HG02798 (cell line): Measurements from ENCODE around the gene GRIFIN.
"Not testable (repeated sequence)": the region's sequence is repeated elsewhere in the genome, so short reads cannot be mapped to it uniquely, and the experiment has no call there.

ENCODE experiments used
- ATAC-seq: cut with Tn5 transposase; IDR thresholded peaks from one replicate; pipeline ENCODE4 v1.9.1; 2021; ENCODE audit warnings: mild to moderate bottlenecking; ENCODE audit not compliant: unreplicated experiment, poor library complexity

The GRIFIN gene

GRCh38 chr7:2465928-2466327 lies 10.3 kb downstream of the GRIFIN start:
- ATAC-seq: no peak

GRCh38 chr7:2462731-2463130 lies 13.5 kb downstream of the GRIFIN start:
- ATAC-seq: no peak

- no peak for ATAC-seq
Measured at GRCh38 chr7:2461268-2462026, 14.8 kb downstream of the GRIFIN start.

GRCh38 chr7:2460641-2461040 lies 15.6 kb downstream of the GRIFIN start:
- no peak for ATAC-seq

GRCh38 chr7:2460188-2460587 lies 16.0 kb downstream of the GRIFIN start:
- no peak for ATAC-seq

- no peak for ATAC-seq
Measured at GRCh38 chr7:2459674-2460073, 16.5 kb downstream of the GRIFIN start.

- ATAC-seq: not testable (repeated sequence)
Measured at GRCh38 chr7:2453849-2454248, 22.3 kb downstream of the GRIFIN start.

- no peak for ATAC-seq
Measured at GRCh38 chr7:2452643-2453270, 23.4 kb downstream of the GRIFIN start.

- ATAC-seq: peak; percentile 33
Measured at GRCh38 chr7:2452074-2452507, 24.1 kb downstream of the GRIFIN start.

GRCh38 chr7:2451171-2452073 lies 24.8 kb downstream of the GRIFIN start:
- peak; percentile 86 for ATAC-seq

GRCh38 chr7:2450198-2451107 lies 25.7 kb downstream of the GRIFIN start:
- ATAC-seq: no peak

GRCh38 chr7:2446676-2447075 lies 29.5 kb downstream of the GRIFIN start:
- no peak for ATAC-seq

GRCh38 chr7:2445898-2446555 lies 30.2 kb downstream of the GRIFIN start:
- ATAC-seq: no peak

GRCh38 chr7:2445047-2445446 lies 31.2 kb downstream of the GRIFIN start:
- ATAC-seq: no peak

GRCh38 chr7:2444476-2444875 lies 31.7 kb downstream of the GRIFIN start:
- ATAC-seq: no peak

GRCh38 chr7:2443491-2443890 lies 32.7 kb downstream of the GRIFIN start:
- ATAC-seq: no peak

GRCh38 chr7:2441430-2442058 lies 34.7 kb downstream of the GRIFIN start:
- no peak for ATAC-seq

- ATAC-seq: no peak
Measured at GRCh38 chr7:2440608-2441245, 35.5 kb downstream of the GRIFIN start.
